Fibroblast of lung (primary cell): ENCODE results near the gene PPP1R14B. TPM values are rescaled to one million over a fixed set of nuclear protein-coding genes. Genes with fewer than 3 reads are reported as not detected.

Experiments
- DNase-seq, 2 donors: peaks; one replicate each; pipeline versions ENCODE4 v3.0.0 to v3.0.0-alpha.2; 2010; ENCODE audit warnings: low read depth in 2 of 2
- H2AFZ ChIP-seq: 2 replicates; pipeline ENCODE4 v1.5.1; 2012; ENCODE audit warnings: low read length, control low read depth, inconsistent platforms
- H3K27ac ChIP-seq: 2 replicates; pipeline ENCODE4 v1.5.1; 2011; ENCODE audit warnings: low read length, control low read depth; ENCODE audit not compliant: insufficient read depth
- H3K27me3 ChIP-seq: 2 replicates; pipeline ENCODE4 v1.5.1; 2011; ENCODE audit warnings: mild to moderate bottlenecking, low read length; ENCODE audit not compliant: control insufficient read depth, insufficient read depth
- H3K36me3 ChIP-seq: 2 replicates; pipeline ENCODE4 v1.5.1; 2011; ENCODE audit warnings: low read length; ENCODE audit not compliant: control insufficient read depth, insufficient read depth
- H3K4me1 ChIP-seq: 2 replicates; pipeline ENCODE4 v1.5.1; 2011; ENCODE audit warnings: low read length; ENCODE audit not compliant: control insufficient read depth, insufficient read depth; ENCODE audit errors: extremely low read depth
- H3K4me2 ChIP-seq: 2 replicates; pipeline ENCODE4 v1.5.1; 2011; ENCODE audit warnings: low read length, control low read depth; ENCODE audit not compliant: insufficient read depth; ENCODE audit errors: extremely low read depth
- H3K4me3 ChIP-seq, 4 experiments: fragments of 200-600 bp in 1 of 4; sonication (generic) in 1 of 4; replicated peaks in 1 of 4; 2 replicates each; pipeline ENCODE4 v1.5.1; 2011 to 2016; ENCODE audit warnings: low read length in 4 of 4, low read depth in 3 of 4, mild to moderate bottlenecking in 3 of 4, control low read depth in 2 of 4, inconsistent platforms in 1 of 4, mixed read lengths in 1 of 4; ENCODE audit not compliant: insufficient read depth in 1 of 4; ENCODE audit errors: control extremely low read depth in 1 of 4
- H3K79me2 ChIP-seq: 2 replicates; pipeline ENCODE4 v1.5.1; 2012; ENCODE audit warnings: mild to moderate bottlenecking, low read length, inconsistent platforms; ENCODE audit not compliant: control insufficient read depth, insufficient read depth
- H3K9ac ChIP-seq: 2 replicates; pipeline ENCODE4 v1.5.1; 2011; ENCODE audit warnings: mild to moderate bottlenecking, low read length, control low read depth; ENCODE audit not compliant: insufficient read depth
- H3K9me3 ChIP-seq: 2 replicates; pipeline ENCODE4 v1.5.1; 2012; ENCODE audit warnings: low read depth, low read length; ENCODE audit not compliant: control insufficient read depth, insufficient read depth
- H4K20me1 ChIP-seq: 2 replicates; pipeline ENCODE4 v1.5.1; 2011; ENCODE audit warnings: low read length; ENCODE audit not compliant: control insufficient read depth, insufficient read depth; ENCODE audit errors: extremely low read depth
- CTCF ChIP-seq, 2 donors: IDR thresholded peaks in 1 of 2; conservative IDR thresholded peaks in 1 of 2; 1 replicate in 1 of 2; 2 replicates in 1 of 2; pipeline ENCODE4 v1.5.1; 2011 to 2012; ENCODE audit warnings: low read length in 2 of 2, control low read depth in 1 of 2, inconsistent platforms in 1 of 2, low read depth in 1 of 2, mild to moderate bottlenecking in 1 of 2
- EZH2 ChIP-seq: IDR thresholded peaks from 2 replicates; pipeline ENCODE4 v1.5.1; 2012; ENCODE audit warnings: low read length, control low read depth, mild to moderate bottlenecking; ENCODE audit errors: missing control alignments
- polyA plus RNA-seq, 2 donors: library from polyadenylated mRNA; depleted of rRNA in 1 of 2; stranded (reverse) in 1 of 2; unstranded in 1 of 2; fragments of >200 nt; gene quantifications; 2 replicates each; pipeline ENCODE4 v1.2.1, GENCODE V29; 2011 to 2012; ENCODE audit warnings: missing spikeins in 1 of 2
- total RNA-seq: library from RNA; depleted of rRNA; stranded (reverse); fragments of >200 nt; gene quantifications from 2 replicates; pipeline ENCODE4 v1.2.1, GENCODE V29; 2014

The PPP1R14B gene
- total and polyA plus RNA-seq, 2 donors (not counting 1 experiment from before 2014, with no cell fraction given): 107 to 122 TPM

- Histone ChIP-seq H3K27me3 (peaks cover 7% of the 10 kb centered on the region), H3K4me1 (peaks cover 7% of the 10 kb centered on the region), H2AFZ (peak overlapping the region; percentile 34), H3K4me3 (peak overlapping the region; percentile 49 to 85 (median 68)), H3K9me3 (no peaks in the 10 kb centered on the region), H3K36me3 (peaks cover 3% of the 10 kb centered on the region), H4K20me1 (no peaks in the 10 kb centered on the region), H3K4me2 (peak overlapping the region; percentile 86), H3K9ac (peak overlapping the region; percentile 85), H3K79me2 (peaks cover 4% of the 10 kb centered on the region), H3K27ac (peak overlapping the region; percentile 85)
- DNase-seq: no peak
- TF ChIP-seq EZH2: no peak
- no peak for TF ChIP-seq CTCF (conservative IDR thresholded peaks at IDR 0.05 in 1 of 2, IDR thresholded peaks at IDR 0.05 in 1 of 2; ENCODE audit: low read depth in 1 of 2, low read length in 2 of 2)
Observed at GRCh38 chr11:64285885-64286800, 39.4 kb upstream of the PPP1R14B start.

- no peak for TF ChIP-seq CTCF (conservative IDR thresholded peaks at IDR 0.05 in 1 of 2, IDR thresholded peaks at IDR 0.05 in 1 of 2; ENCODE audit: low read depth in 1 of 2, low read length in 2 of 2)
- TF ChIP-seq EZH2: no peak
- Histone ChIP-seq H3K4me3 (peak within 1 kb of the TSS; percentile 66 to 85 (median 76)), H3K9ac (peak within 1 kb of the TSS; percentile 85), H2AFZ (peak within 1 kb of the TSS; percentile 77), H4K20me1 (no peaks in the 10 kb centered on the region), H3K36me3 (peaks cover 3% of the 10 kb centered on the region), H3K27me3 (no peaks in the 10 kb centered on the region), H3K9me3 (no peaks in the 10 kb centered on the region), H3K27ac (peak within 1 kb of the TSS; percentile 85), H3K4me2 (peak within 1 kb of the TSS; percentile 98), H3K4me1 (peaks cover 7% of the 10 kb centered on the region), H3K79me2 (peaks cover 4% of the 10 kb centered on the region)
- DNase-seq: peak; percentile 61 to 63
Observed at GRCh38 chr11:64284962-64285884, 38.5 kb upstream of the PPP1R14B start, which contains the start of gene GPR137. Gene GPR137 (plus strand): TSS chr11:64285848. CDS start chr11:64286525, 677 bp downstream.
